ENCODE data around the gene ISLR2.
"Not testable (repeated sequence)": the region's sequence is repeated elsewhere in the genome, so short reads cannot be mapped to it uniquely, and the experiment has no call there.

The ISLR2 gene

DNA sequence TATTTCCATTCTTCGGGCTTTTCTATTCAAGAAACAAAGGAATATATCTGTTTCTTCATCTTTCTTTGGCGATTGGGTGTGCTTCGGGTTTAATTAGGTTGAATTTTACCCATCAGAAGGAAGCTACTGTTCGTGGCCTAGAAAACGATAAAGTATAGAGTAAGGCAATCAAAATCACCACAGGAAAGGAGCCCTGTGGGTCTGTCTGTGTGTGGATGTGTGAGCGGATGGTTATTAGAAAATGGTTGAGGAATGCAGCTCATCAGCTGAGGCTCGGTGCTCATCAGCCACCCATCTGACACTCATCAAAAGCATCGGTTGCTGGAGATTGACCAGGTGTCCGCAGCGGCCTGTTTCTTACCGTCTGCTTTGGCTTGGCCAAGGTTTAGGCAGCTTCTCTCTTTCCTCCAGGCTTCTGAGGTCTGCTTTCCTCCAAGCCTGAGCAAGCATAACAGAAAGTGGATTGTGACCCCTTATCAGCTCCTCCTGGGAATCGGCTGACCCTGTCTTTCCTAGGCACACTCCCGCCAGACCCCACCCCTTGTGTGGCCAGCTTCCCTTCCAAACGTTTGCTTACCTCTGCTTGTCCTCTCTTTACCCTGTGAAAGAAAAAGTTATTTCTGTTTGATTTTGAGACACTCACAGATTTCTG is 25.5 kb downstream of the ISLR2 start:
- in situ Hi-C loops (cut with HindIII; ENCODE audit: low sequenced_read_pairs): no loop called here

DNA sequence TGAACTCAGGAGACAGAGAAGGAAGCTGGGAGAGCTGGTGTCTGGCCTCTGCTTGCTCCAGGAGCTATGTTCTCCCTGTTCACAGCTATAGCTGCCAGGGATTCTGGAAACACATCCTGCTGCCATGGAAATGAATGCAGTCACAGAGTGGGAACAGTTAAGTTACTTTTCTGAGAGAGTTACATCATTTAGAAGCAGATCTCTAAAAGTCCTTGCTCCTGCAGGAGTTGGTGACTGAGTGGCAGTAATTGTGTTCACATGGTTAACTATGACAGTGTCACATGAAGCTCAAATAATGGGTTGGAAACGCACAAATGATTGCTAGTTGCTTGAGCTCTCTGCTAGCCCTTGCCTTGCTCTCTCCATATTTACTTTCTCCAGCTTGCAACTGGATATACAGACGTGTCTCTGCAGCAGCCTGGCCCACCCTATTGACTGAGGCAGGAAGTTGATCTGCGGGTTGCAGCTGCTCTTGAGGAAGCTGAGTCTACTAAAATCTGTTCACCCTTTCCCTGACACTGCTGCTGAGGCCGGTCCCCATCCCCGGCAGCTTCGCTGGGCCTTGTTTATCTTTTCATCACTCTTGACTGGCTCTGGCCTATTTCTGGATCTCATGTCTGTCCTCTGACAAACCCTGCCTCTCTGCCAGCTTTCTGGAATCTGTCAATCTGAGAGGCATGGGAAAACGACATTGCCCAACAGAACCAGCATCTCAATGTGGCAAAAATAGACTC is 26.5 kb downstream of the ISLR2 start:
- in situ Hi-C loops (cut with HindIII; ENCODE audit: low sequenced_read_pairs): no loop called here

GRCh38 chr15:74157868-74158827 is 27.8 kb downstream of the ISLR2 start:
- in situ Hi-C loops (cut with HindIII; ENCODE audit: low sequenced_read_pairs): no loop called here

DNA sequence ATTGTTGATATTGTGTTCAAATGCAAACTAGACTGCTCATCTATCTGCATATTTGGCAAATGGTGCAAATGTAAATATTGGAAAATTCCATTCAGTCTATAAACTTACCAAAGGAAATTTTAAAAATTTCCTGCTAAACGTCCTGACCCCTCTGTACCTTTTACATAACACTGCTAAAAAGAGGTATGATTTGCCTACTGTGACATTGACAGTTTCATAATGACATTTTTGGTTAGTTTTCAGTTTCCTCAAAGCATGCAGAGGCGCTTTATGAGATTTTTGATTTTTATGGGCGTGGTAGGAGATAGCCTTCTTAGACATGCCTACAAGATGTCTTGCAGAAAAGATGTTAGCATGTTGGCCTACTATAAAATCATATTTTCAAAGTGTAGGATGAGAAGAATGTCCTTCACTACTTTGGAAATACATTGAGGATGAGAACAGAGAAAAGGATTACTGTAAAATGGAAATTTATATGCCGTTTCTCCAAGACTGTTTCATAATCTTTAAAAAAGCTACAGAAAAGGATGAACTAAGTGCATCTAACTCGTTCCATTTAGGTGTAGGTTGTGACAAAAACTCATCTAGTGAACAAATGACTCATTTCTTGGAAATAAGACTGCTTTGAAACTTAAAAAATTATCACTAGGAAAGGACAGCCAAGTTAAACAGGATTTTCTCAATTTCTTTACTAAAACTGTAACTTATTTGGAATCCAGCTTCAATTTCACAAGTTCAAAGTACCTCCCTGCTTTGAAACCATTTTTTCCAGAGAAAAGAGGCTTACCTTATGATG is 28.7 kb downstream of the ISLR2 start:
- in situ Hi-C loops (cut with HindIII; ENCODE audit: low sequenced_read_pairs): no loop called here

DNA sequence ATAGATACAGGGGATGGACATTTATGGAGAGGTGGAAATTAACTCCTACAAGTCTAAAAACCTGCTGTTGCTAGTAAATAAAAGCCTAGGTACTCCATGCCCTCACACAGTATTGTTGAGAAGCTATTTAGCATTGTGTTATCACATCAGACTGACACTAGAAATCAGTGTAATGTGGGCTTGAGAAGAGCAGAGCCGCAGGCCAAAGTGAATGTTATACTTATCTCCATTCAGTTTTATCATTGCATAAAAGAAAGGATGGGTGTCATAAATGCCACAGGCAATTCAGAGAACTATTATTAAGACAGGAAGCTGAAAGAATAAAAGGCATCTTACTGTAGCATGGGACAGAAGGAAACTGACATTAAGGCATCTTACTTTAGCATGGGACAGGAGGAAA is 29.4 kb downstream of the ISLR2 start:
- in situ Hi-C loops (cut with HindIII; ENCODE audit: low sequenced_read_pairs): no loop called here

GRCh38 chr15:74160390-74160789 is 30.0 kb downstream of the ISLR2 start:
- in situ Hi-C loops (cut with HindIII; ENCODE audit: low sequenced_read_pairs): not testable (repeated sequence)

- in situ Hi-C loops (cut with HindIII; ENCODE audit: low sequenced_read_pairs): not testable (repeated sequence)
Observed at GRCh38 chr15:74162195-74162536, 31.8 kb downstream of the ISLR2 start.

GRCh38 chr15:74165461-74165860 is 35.1 kb downstream of the ISLR2 start:
- in situ Hi-C loops (cut with HindIII; ENCODE audit: low sequenced_read_pairs): no loop called here

- in situ Hi-C loops (cut with HindIII; ENCODE audit: low sequenced_read_pairs): no loop called here
Observed at GRCh38 chr15:74167891-74168331, 37.5 kb downstream of the ISLR2 start.

- in situ Hi-C loops (cut with HindIII; ENCODE audit: low sequenced_read_pairs): no loop called here
Observed at GRCh38 chr15:74168711-74169126, 38.3 kb downstream of the ISLR2 start.

GRCh38 chr15:74170071-74170844 is 39.9 kb downstream of the ISLR2 start:
- in situ Hi-C loops (cut with HindIII; ENCODE audit: low sequenced_read_pairs): no loop called here

DNA sequence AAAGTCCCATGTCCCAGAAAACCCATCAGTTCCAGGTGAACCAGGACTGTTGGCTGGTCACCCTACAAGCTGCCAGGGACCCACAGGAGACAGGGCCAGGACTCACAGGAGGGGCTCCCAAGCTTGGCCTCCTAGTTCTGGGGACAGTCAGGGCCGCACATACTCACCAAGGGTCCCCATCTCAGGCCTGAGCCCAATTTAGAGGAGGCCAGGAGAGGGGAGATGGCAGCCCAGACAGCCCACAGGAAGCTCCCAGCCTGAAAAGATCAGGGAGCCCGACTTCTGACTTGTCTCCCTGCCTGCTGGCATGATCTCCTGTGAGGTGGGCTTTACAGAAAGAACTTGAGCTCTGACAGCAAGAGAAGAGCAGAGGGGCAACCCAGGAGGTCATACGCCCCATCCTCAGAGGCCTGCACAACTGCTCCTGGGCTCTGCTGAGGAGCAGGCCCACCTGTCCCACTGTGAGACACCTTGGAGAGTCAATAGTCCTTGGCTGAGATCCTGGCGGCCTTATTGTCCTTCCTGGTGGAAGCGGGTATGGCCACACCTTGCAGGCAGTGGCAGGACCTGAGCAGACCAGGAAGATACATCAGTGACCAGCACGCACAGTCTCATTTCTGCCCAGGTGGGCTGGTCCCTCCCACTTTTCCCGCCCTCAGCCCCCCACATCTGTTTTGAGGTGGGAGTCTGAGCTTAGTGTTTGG is 40.6 kb downstream of the ISLR2 start:
- in situ Hi-C loops (cut with HindIII; ENCODE audit: low sequenced_read_pairs): no loop called here

DNA sequence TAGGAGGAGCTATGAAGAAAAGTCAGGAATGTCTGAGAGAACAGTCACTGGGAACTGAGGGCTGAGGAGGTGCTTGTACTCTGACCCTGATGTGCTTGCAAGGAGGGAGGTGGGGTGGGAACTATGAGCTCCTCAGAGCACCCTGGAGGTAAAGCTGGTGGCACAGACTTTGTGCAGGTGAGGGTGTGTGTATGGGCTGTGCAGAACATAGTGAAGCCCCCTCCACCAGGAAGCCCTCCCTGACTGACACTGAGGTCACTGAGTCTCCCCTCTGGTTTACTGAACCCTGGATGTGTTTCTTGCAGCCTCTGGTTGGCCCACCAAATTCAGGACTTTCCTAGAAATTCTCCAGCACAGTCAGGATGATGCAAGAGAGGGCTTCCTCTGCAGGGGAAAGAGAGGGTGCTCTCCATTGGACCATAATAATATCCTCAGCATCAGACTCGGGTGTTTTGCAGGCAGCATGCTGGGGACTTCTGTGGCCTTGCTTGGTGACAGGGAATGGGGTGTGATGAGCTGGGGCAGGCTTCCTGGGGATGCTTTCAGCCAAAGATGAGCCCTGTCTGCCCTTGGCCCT is 41.7 kb downstream of the ISLR2 start:
- in situ Hi-C loops (cut with HindIII; ENCODE audit: low sequenced_read_pairs): no loop called here

DNA sequence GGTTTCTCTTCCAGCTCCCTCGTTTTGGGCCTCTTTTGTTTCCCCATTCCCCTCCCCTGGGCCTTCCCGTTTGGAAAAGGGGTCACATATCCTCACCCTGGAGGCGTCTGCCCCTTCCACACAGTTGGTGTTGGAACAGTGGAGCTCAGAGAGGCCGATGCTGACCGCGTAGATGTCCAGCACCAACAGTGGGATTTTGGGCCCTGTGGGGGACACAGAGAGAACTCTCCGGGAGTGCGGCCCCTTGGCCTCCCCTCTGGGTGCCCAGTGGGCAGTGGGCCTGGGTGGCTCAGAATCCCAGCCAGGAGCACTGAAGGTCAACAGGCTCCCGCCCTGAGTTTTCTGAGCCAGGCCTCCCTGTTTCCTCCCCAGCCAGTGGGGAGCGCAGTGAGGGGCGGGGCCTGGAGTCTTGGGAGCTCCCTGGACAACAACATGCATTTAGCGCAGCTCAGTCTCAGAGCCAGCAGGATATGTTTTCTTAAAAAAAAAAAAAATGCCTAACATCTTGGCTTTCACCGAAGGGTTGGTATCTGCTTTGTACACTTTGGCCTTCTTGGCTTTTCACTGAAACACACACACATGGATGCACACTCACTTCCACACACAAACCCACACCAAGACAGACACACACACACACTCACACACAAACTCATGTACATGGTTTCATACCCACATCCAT is 42.5 kb downstream of the ISLR2 start:
- in situ Hi-C loops (cut with HindIII; ENCODE audit: low sequenced_read_pairs): no loop called here

- in situ Hi-C loops (cut with HindIII; ENCODE audit: low sequenced_read_pairs): no loop called here
Observed at GRCh38 chr15:74173380-74174218, 43.2 kb downstream of the ISLR2 start, which contains the start of gene ISLR. Gene ISLR (plus strand): TSS chr15:74173710. CDS start chr15:74174859, 1,149 bp downstream.

DNA sequence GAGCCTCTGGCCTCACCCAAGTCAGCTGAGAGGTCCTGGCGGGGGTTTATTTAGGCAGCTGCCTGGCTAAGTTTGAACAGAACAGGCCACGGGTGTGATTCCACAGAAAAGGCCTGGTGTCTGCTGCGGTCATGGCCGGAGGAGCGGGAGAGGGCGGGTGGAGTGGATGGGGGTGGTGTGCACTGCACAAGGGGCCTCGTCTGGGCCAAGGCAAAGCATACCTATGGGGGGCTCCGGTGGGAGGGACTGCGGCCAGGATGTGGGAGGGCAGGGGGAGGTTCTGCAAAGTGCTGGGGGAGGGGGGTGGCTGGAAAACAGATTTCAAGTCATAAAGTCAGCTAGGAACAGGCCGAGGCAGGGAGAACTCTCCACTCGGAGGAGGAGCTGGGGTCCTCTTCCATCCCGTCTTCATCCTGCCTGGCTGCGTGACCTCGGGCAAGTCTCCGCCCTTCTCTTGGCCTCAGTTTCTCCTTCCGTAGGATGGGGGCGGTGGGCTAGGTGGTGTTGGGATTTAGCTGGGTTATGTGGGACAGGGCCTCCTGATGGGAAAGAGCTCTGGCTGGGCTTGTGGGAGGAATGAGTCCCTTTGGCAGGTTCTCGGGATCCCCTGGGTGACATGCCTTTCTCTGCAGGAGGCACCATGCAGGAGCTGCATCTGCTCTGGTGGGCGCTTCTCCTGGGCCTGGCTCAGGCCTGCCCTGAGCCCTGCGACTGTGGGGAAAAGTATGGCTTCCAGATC is 44.0 kb downstream of the ISLR2 start:
- in situ Hi-C loops (cut with HindIII; ENCODE audit: low sequenced_read_pairs): no loop called here

DNA sequence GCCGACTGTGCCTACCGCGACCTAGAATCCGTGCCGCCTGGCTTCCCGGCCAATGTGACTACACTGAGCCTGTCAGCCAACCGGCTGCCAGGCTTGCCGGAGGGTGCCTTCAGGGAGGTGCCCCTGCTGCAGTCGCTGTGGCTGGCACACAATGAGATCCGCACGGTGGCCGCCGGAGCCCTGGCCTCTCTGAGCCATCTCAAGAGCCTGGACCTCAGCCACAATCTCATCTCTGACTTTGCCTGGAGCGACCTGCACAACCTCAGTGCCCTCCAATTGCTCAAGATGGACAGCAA is 44.5 kb downstream of the ISLR2 start:
- in situ Hi-C loops (cut with HindIII; ENCODE audit: low sequenced_read_pairs): no loop called here
